Parathyroid adenoma (tissue), 2 donors: Measurements from ENCODE around the gene ENOX1.

ENCODE experiments used
- H2AFZ ChIP-seq: fragments of 300-600 bp; sonication (generic); one replicate; pipeline ENCODE4 v1.7.0; 2017; ENCODE audit warnings: antibody characterized with exemption, mild to moderate bottlenecking
- H3K27ac ChIP-seq: fragments of 300-600 bp; sonication (generic); one replicate; pipeline ENCODE4 v1.7.0; 2017
- H3K27me3 ChIP-seq: fragments of 300-600 bp; sonication (generic); one replicate; pipeline ENCODE4 v1.7.0; 2017; ENCODE audit warnings: low read length; ENCODE audit not compliant: control insufficient read depth, insufficient read depth
- H3K36me3 ChIP-seq: fragments of 300-600 bp; sonication (generic); one replicate; pipeline ENCODE4 v1.7.0; 2017; ENCODE audit warnings: low read length; ENCODE audit not compliant: control insufficient read depth, insufficient read depth
- H3K4me1 ChIP-seq: fragments of 300-600 bp; sonication (generic); one replicate; pipeline ENCODE4 v1.7.0; 2017; ENCODE audit warnings: control low read depth
- H3K4me2 ChIP-seq: fragments of 300-600 bp; sonication (generic); one replicate; pipeline ENCODE4 v1.7.0; 2017; ENCODE audit warnings: low read length
- H3K4me3 ChIP-seq: fragments of 300-600 bp; sonication (generic); one replicate; pipeline ENCODE4 v1.7.0; 2017; ENCODE audit warnings: low read depth, low read length
- H3K79me2 ChIP-seq: fragments of 300-600 bp; sonication (generic); one replicate; pipeline ENCODE4 v1.7.0; 2017; ENCODE audit warnings: control low read depth
- H3K9ac ChIP-seq: fragments of 300-600 bp; sonication (generic); one replicate; pipeline ENCODE4 v1.7.0; 2017; ENCODE audit warnings: mild to moderate bottlenecking
- H3K9me3 ChIP-seq: fragments of 300-600 bp; sonication (generic); one replicate; pipeline ENCODE4 v1.7.0; 2017; ENCODE audit warnings: low read length; ENCODE audit not compliant: control insufficient read depth
- CTCF ChIP-seq: fragments of 300-600 bp; sonication (generic); IDR thresholded peaks from one replicate; pipeline ENCODE4 v1.7.0; 2017; ENCODE audit warnings: antibody characterized with exemption, mild to moderate bottlenecking
- donor health status: primary hyperparathyroidism.

ENOX1 gene

DNA sequence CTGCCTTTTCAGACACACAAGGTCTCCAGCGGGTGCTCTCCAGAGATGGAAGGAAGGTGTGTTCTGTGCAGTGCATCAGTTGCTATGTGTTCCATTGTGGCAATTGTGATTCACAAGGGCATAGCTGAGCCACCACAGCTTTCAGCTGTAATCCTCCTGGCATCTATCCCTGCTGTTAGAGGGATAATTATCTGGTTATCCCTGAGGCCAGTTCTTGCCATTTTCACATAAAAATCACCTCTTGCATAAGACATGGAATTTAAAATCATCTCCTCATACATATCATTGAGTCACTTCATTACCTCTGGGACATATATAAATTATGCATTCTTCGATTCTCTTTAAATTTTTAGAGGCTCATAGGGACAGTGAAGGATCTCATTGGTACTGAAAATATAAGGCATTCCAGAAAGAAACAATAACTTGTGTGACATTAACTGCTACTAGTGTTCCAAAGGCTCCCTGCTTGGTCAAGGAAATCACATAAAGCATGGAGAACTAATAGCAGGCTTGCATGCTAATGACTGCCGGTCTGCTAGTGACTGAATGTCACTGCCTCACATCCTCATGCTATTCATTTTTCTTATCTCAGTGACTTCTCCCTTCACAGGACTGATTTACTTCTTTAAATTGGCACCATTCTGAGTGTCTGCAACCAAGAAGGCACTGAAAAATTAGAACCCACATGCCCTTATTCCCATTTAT lies 214.0 kb downstream of the ENOX1 start:
- Histone ChIP-seq H3K36me3 (no peaks in the 10 kb centered on the region), H3K4me1 (no peaks in the 10 kb centered on the region), H3K9ac (no peak overlapping the region), H3K27me3 (no peaks in the 10 kb centered on the region), H3K9me3 (no peaks in the 10 kb centered on the region), H3K4me3 (no peak overlapping the region), H3K79me2 (no peaks in the 10 kb centered on the region), H3K4me2 (no peak overlapping the region), H3K27ac (no peak overlapping the region), H2AFZ (no peak overlapping the region)
- no peak for TF ChIP-seq CTCF

DNA sequence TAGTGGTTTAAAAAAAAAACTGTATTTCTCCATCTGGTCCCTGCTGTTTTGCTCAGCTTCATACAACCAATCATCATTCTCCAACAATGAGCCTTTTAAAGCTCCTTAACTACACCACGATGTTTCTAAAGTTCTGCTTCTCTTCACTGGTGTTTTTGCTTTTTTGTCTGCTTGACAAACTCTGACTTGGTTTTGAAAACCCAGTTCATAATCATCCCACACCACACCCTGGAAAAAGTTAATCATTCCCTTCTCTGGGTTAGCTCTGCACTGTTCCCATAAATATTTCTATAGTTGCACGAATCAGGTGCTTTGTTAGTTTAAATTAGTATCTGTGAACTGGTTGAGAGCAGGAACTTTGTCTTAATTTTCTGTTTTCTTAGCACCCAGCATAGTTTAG lies 217.1 kb downstream of the ENOX1 start:
- Histone ChIP-seq H3K4me3 (no peak overlapping the region), H2AFZ (no peak overlapping the region), H3K9me3 (no peaks in the 10 kb centered on the region), H3K4me2 (no peak overlapping the region), H3K27ac (no peak overlapping the region), H3K36me3 (no peaks in the 10 kb centered on the region), H3K4me1 (no peaks in the 10 kb centered on the region), H3K9ac (no peak overlapping the region), H3K79me2 (no peaks in the 10 kb centered on the region), H3K27me3 (no peaks in the 10 kb centered on the region)
- TF ChIP-seq CTCF, result no peak

DNA sequence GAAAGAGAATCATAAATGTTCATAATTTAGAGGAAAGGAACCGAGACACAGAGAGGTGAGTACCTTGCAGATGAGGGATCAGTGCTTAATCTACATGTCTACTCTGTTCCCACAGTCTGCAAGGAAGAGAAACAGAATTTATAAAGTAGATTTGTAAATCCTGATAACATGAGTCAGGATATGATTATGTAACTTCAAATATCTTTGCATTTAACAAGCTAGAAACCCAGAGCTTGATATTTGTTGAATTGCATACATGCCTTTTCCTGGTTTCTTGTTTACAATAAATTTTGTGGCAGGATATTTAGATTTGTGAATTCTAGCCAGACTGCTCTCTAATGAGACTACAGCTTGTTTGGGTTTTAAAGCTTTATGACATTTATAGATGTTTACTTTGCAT lies 219.2 kb downstream of the ENOX1 start:
- no peak overlapping the region for H3K4me3 ChIP-seq
- H3K9me3 ChIP-seq, result no peaks in the 10 kb centered on the region
- no peaks in the 10 kb centered on the region for H3K79me2 ChIP-seq
- H3K27me3 ChIP-seq, result no peaks in the 10 kb centered on the region
- H3K4me2 ChIP-seq, result no peak overlapping the region
- H2AFZ ChIP-seq, result no peak overlapping the region
- no peak overlapping the region for H3K9ac ChIP-seq
- no peaks in the 10 kb centered on the region for H3K4me1 ChIP-seq
- H3K36me3 ChIP-seq, result no peaks in the 10 kb centered on the region
- H3K27ac ChIP-seq, result no peak overlapping the region
- TF ChIP-seq CTCF, result no peak

GRCh38 chr13:43564952-43565351 lies 221.8 kb downstream of the ENOX1 start:
- Histone ChIP-seq H3K9me3 (no peaks in the 10 kb centered on the region), H3K4me2 (no peak overlapping the region), H3K27ac (no peak overlapping the region), H3K27me3 (no peaks in the 10 kb centered on the region), H2AFZ (no peak overlapping the region), H3K4me3 (no peak overlapping the region), H3K79me2 (no peaks in the 10 kb centered on the region), H3K36me3 (no peaks in the 10 kb centered on the region), H3K9ac (no peak overlapping the region), H3K4me1 (no peaks in the 10 kb centered on the region)
- TF ChIP-seq CTCF, result no peak

DNA sequence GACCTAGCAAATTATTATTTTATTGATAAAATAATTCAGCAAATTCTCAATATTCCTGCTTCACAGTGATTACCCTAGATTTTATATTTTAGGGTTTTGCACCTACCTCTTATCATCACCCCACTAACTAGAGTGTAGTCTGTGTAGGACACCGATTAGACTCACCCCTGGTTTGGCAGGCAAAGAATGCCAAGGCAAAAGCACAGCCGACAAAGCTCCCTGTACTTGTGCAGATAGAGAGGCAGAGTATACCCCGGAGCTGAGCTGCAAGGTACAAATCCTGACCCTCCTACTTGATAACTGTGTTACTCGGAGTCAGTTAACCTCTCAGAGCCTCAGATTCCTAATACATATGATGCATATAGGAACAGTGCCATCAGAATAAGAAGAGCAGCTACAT lies 225.7 kb downstream of the ENOX1 start:
- Histone ChIP-seq H3K27me3 (no peaks in the 10 kb centered on the region), H3K4me2 (no peak overlapping the region), H3K4me1 (no peaks in the 10 kb centered on the region), H3K36me3 (no peaks in the 10 kb centered on the region), H3K4me3 (no peak overlapping the region), H3K27ac (no peak overlapping the region), H3K9me3 (no peaks in the 10 kb centered on the region), H3K79me2 (no peaks in the 10 kb centered on the region), H3K9ac (no peak overlapping the region), H2AFZ (no peak overlapping the region)
- TF ChIP-seq CTCF, result no peak
